BE2C (cell line): ENCODE measurements around the gene RALGPS1.

ENCODE experiments used
- DNase-seq: peaks from one replicate; pipeline ENCODE4 v3.0.0-alpha.2; 2020
- H3K27me3 ChIP-seq: fragments of 250-450 bp; sonication (Bioruptor Pico); 2 replicates; pipeline ENCODE4 v1.5.1; 2020; ENCODE audit warnings: mild to moderate bottlenecking
- H3K36me3 ChIP-seq: fragments of 250-450 bp; sonication (Bioruptor Pico); 2 replicates; pipeline ENCODE4 v1.5.1; 2020; ENCODE audit warnings: mild to moderate bottlenecking
- H3K4me1 ChIP-seq: fragments of 250-450 bp; sonication (Bioruptor Pico); 2 replicates; pipeline ENCODE4 v1.5.1; 2020
- H3K4me3 ChIP-seq: 2 replicates; pipeline ENCODE4 v1.5.1; 2011; ENCODE audit warnings: low read depth, low read length
- H3K9me3 ChIP-seq: fragments of 250-450 bp; sonication (Bioruptor Pico); 2 replicates; pipeline ENCODE4 v1.5.1; 2020
- CTCF ChIP-seq: IDR thresholded peaks from 2 replicates; pipeline ENCODE4 v1.5.1; 2012; ENCODE audit warnings: mild to moderate bottlenecking, low read depth, low read length

The RALGPS1 gene

GRCh38 chr9:126974594-126974993 lies 60.0 kb downstream of the RALGPS1 start:
- no peaks in the 10 kb centered on the region for H3K36me3 ChIP-seq
- no peaks in the 10 kb centered on the region for H3K9me3 ChIP-seq
- no peak for TF ChIP-seq CTCF
- no peak for DNase-seq
- no peak overlapping the region for H3K4me3 ChIP-seq
- H3K27me3 ChIP-seq, result no peaks in the 10 kb centered on the region
- H3K4me1 ChIP-seq, result no peaks in the 10 kb centered on the region

DNA sequence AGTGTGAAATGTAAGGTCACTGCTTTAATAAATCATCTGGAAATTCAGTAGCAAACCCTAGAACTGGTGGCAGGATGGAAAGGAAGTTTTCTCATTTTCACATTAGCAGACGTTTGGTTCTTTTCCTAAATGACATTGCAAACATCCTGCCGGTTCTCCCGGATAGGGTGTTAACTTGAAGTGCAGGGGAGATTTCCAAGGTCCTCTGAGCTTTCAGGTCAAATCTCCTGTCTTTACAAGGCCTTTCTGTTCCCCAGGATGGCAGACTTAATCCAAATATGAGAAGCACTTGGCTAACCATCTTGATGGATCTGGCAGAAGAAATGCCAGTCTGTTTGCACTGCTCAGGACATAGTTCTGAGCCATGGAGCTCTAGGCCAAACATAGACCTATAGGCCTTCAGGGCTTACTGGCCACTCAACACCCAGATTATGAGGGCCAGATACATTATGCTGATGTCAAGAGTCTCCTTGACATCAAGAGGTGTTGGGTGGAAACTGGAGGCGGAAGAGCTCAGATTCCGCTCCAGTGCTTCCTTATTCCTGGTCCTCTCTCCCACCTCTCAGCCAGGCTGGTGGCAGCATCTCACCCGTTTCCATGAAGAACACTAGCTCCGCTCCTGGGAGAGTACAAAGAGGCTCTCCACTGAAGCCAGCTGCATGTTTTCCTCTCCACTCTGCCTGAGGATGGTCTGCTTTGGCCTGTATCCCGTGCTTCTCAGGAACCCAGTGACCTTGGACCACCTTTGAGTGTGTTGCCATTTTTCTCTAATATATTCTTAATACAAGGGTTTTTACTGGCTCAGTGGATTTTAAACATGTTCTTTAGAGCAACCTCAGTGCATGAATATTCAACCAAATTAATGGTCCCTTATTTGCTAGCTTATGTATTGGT lies 61.0 kb downstream of the RALGPS1 start:
- no peak for TF ChIP-seq CTCF
- Histone ChIP-seq H3K4me1 (no peaks in the 10 kb centered on the region), H3K4me3 (no peak overlapping the region), H3K36me3 (no peaks in the 10 kb centered on the region), H3K9me3 (no peaks in the 10 kb centered on the region), H3K27me3 (no peaks in the 10 kb centered on the region)
- no peak for DNase-seq

GRCh38 chr9:126979461-126979860 lies 64.9 kb downstream of the RALGPS1 start:
- Histone ChIP-seq H3K4me1 (no peaks in the 10 kb centered on the region), H3K9me3 (no peaks in the 10 kb centered on the region), H3K4me3 (no peak overlapping the region), H3K36me3 (no peaks in the 10 kb centered on the region), H3K27me3 (no peaks in the 10 kb centered on the region)
- TF ChIP-seq CTCF, result no peak
- DNase-seq, result no peak

GRCh38 chr9:126980231-126980630 lies 65.6 kb downstream of the RALGPS1 start:
- Histone ChIP-seq H3K36me3 (no peaks in the 10 kb centered on the region), H3K4me3 (no peak overlapping the region), H3K27me3 (no peaks in the 10 kb centered on the region), H3K9me3 (no peaks in the 10 kb centered on the region), H3K4me1 (no peaks in the 10 kb centered on the region)
- TF ChIP-seq CTCF, result no peak
- no peak for DNase-seq

GRCh38 chr9:126981218-126981617 lies 66.6 kb downstream of the RALGPS1 start:
- no peak for TF ChIP-seq CTCF
- Histone ChIP-seq H3K36me3 (no peaks in the 10 kb centered on the region), H3K4me1 (no peaks in the 10 kb centered on the region), H3K4me3 (no peak overlapping the region), H3K9me3 (no peaks in the 10 kb centered on the region), H3K27me3 (no peaks in the 10 kb centered on the region)
- no peak for DNase-seq
